NT2/D1 (cell line): ENCODE data around the gene MPV17.
"Not testable (repeated sequence)": the region's sequence is repeated elsewhere in the genome, so short reads cannot be mapped to it uniquely, and the experiment has no call there.

Source experiments
- DNase-seq: peaks from one replicate; pipeline ENCODE4 v3.0.0-alpha.2; 2011; ENCODE audit warnings: low read depth, low spot score
- H3K27me3 ChIP-seq: 2 replicates; pipeline ENCODE4 v1.6.0; 2011; ENCODE audit warnings: mild to moderate bottlenecking; ENCODE audit not compliant: insufficient read length, insufficient read depth
- H3K36me3 ChIP-seq: 2 replicates; pipeline ENCODE4 v1.6.1; 2011; ENCODE audit warnings: mild to moderate bottlenecking, low read length, mixed read lengths; ENCODE audit not compliant: insufficient read depth, insufficient read length
- H3K4me1 ChIP-seq: 2 replicates; pipeline ENCODE4 v1.5.1; 2011; ENCODE audit not compliant: insufficient read depth, insufficient read length
- H3K4me3 ChIP-seq: 2 replicates; pipeline ENCODE4 v1.5.1; 2011; ENCODE audit warnings: low read depth; ENCODE audit not compliant: insufficient read length
- H3K9ac ChIP-seq: 2 replicates; pipeline ENCODE4 v1.6.0; 2011; ENCODE audit warnings: low read depth; ENCODE audit not compliant: insufficient read length
- H3K9me3 ChIP-seq: 2 replicates; pipeline ENCODE4 v1.5.1; 2011; ENCODE audit warnings: mild to moderate bottlenecking, low read length; ENCODE audit not compliant: insufficient read depth
- SUZ12 ChIP-seq: IDR thresholded peaks from 2 replicates; pipeline ENCODE4 v1.6.1; 2011; ENCODE audit not compliant: insufficient read length, insufficient read depth; ENCODE audit errors: extremely low read depth
- YY1 ChIP-seq: IDR thresholded peaks from 2 replicates; pipeline ENCODE4 v1.6.1; 2011; ENCODE audit not compliant: insufficient read length, insufficient read depth
- ZNF274 ChIP-seq: IDR thresholded peaks from 2 replicates; pipeline ENCODE4 v1.6.1; 2011; ENCODE audit warnings: mild to moderate bottlenecking, low read depth, low read length

The MPV17 gene

GRCh38 chr2:27271631-27272340, 51.1 kb downstream of the MPV17 start:
- Histone ChIP-seq H3K9me3 (no peaks in the 10 kb centered on the region), H3K36me3 (no peaks in the 10 kb centered on the region), H3K9ac (no peak overlapping the region), H3K27me3 (peaks cover 7% of the 10 kb centered on the region), H3K4me1 (peaks cover 3% of the 10 kb centered on the region), H3K4me3 (no peak overlapping the region)
- DNase-seq: no peak
- TF ChIP-seq SUZ12: no peak
- no peak for TF ChIP-seq YY1
- TF ChIP-seq ZNF274: no peak

GRCh38 chr2:27270670-27271069, 52.2 kb downstream of the MPV17 start:
- TF ChIP-seq YY1 (no peak), ZNF274 (no peak), SUZ12 (no peak)
- no peaks in the 10 kb centered on the region for H3K36me3 ChIP-seq
- H3K9ac ChIP-seq: no peak overlapping the region
- H3K4me3 ChIP-seq: no peak overlapping the region
- peaks cover 16% of the 10 kb centered on the region for H3K27me3 ChIP-seq
- peaks cover 3% of the 10 kb centered on the region for H3K4me1 ChIP-seq
- no peak for DNase-seq
- peaks cover 2% of the 10 kb centered on the region; the same call in 1 of the 2 replicates for H3K9me3 ChIP-seq

GRCh38 chr2:27270131-27270530, 52.8 kb downstream of the MPV17 start:
- H3K9me3 ChIP-seq: peaks cover 4% of the 10 kb centered on the region; the same call in 1 of the 2 replicates
- no peak overlapping the region for H3K9ac ChIP-seq
- no peaks in the 10 kb centered on the region for H3K36me3 ChIP-seq
- peaks cover 2% of the 10 kb centered on the region for H3K4me1 ChIP-seq
- H3K27me3 ChIP-seq: peaks cover 21% of the 10 kb centered on the region
- no peak for DNase-seq
- TF ChIP-seq SUZ12 (no peak), ZNF274 (no peak), YY1 (no peak)
- H3K4me3 ChIP-seq: no peak overlapping the region

GRCh38 chr2:27268296-27268695, 54.6 kb downstream of the MPV17 start:
- DNase-seq, H3K4me1 ChIP-seq: not testable (repeated sequence)
- H3K27me3 ChIP-seq: peaks cover 40% of the 10 kb centered on the region

GRCh38 chr2:27265536-27265870, 57.4 kb downstream of the MPV17 start:
- Histone ChIP-seq H3K4me3 (no peak overlapping the region), H3K36me3 (no peaks in the 10 kb centered on the region), H3K9ac (no peak overlapping the region), H3K27me3 (peaks cover 68% of the 10 kb centered on the region), H3K9me3 (peaks cover 4% of the 10 kb centered on the region; the same call in 1 of the 2 replicates), H3K4me1 (peaks cover 3% of the 10 kb centered on the region)
- DNase-seq: no peak
- TF ChIP-seq ZNF274: no peak
- no peak for TF ChIP-seq YY1
- no peak for TF ChIP-seq SUZ12

More at GRCh38 chr2:27268296-27268695, 54.6 kb downstream of the MPV17 start:
- not testable (repeated sequence) for H3K4me3 ChIP-seq, H3K9ac ChIP-seq, H3K9me3 ChIP-seq, H3K36me3 ChIP-seq

- peaks cover 73% of the 10 kb centered on the region for H3K27me3 ChIP-seq
- H3K9ac ChIP-seq: peak overlapping the region; percentile 51
- H3K4me3 ChIP-seq: peak overlapping the region; percentile 30
- no peak for TF ChIP-seq SUZ12
- TF ChIP-seq YY1: no peak
- TF ChIP-seq ZNF274: no peak
- peaks cover 4% of the 10 kb centered on the region; the same call in 1 of the 2 replicates for H3K9me3 ChIP-seq
- no peak for DNase-seq
- no peaks in the 10 kb centered on the region for H3K36me3 ChIP-seq
- H3K4me1 ChIP-seq: peaks cover 3% of the 10 kb centered on the region
Observed at GRCh38 chr2:27264753-27265535, 58.0 kb downstream of the MPV17 start.

GRCh38 chr2:27264253-27264752, 58.6 kb downstream of the MPV17 start:
- TF ChIP-seq SUZ12 (peak; percentile 38), YY1 (no peak)
- Histone ChIP-seq H3K9ac (peak overlapping the region; percentile 51), H3K9me3 (peaks cover 4% of the 10 kb centered on the region; the same call in 1 of the 2 replicates), H3K36me3 (no peaks in the 10 kb centered on the region), H3K4me3 (peak overlapping the region; percentile 30), H3K4me1 (peaks cover 3% of the 10 kb centered on the region), H3K27me3 (peaks cover 79% of the 10 kb centered on the region)
- no peak for DNase-seq
